Transverse colon (tissue), 4 donors: ENCODE measurements around the gene FHAD1.

Experiments
- POLR2A ChIP-seq: fragments of 450-650 bp; IDR thresholded peaks from one replicate; pipeline ENCODE4 v1.6.1; 2016; ENCODE audit warnings: antibody characterized with exemption, mild to moderate bottlenecking, moderate library complexity
- POLR2AphosphoS5 ChIP-seq, 3 donors: sonication (generic); formaldehyde crosslinking; IDR thresholded peaks; one replicate each; pipeline ENCODE4 v1.6.1; 2016; ENCODE audit warnings: antibody characterized with exemption in 3 of 3
- TF ChIP-seq, protein P1 (sequence below), 5 experiments: fragments of 200-600 bp in 3 of 5; fragments of 450-650 bp in 2 of 5; sonication (generic) in 3 of 5; IDR thresholded peaks; 1 replicate in 2 of 5; 2 replicates in 3 of 5; pipeline ENCODE4 v1.5.1; 2016 to 2017; ENCODE audit warnings: antibody characterized with exemption in 5 of 5, inconsistent platforms in 3 of 5, mild to moderate bottlenecking in 2 of 5, moderate library complexity in 1 of 5

DNA sequence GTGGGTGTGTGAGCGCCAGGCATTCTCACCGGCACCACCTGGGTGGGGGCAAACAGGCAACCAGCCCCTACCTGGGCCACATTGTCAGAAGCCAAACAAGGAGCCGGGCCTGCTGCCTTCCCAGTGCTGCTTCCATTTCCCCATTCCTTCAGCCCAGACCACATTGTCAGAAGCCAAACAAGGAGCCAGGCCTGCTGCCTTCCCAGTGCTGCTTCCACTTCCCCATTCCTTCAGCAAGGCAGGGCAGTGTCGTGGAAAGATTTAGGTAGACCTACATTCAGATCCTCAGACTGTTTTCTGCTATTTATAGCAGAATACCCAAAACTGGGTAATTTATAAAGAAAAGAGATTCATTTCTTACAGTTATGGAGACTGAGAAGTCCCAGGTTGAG is 115.7 kb downstream of the FHAD1 start:
- TF ChIP-seq, protein P1, sequence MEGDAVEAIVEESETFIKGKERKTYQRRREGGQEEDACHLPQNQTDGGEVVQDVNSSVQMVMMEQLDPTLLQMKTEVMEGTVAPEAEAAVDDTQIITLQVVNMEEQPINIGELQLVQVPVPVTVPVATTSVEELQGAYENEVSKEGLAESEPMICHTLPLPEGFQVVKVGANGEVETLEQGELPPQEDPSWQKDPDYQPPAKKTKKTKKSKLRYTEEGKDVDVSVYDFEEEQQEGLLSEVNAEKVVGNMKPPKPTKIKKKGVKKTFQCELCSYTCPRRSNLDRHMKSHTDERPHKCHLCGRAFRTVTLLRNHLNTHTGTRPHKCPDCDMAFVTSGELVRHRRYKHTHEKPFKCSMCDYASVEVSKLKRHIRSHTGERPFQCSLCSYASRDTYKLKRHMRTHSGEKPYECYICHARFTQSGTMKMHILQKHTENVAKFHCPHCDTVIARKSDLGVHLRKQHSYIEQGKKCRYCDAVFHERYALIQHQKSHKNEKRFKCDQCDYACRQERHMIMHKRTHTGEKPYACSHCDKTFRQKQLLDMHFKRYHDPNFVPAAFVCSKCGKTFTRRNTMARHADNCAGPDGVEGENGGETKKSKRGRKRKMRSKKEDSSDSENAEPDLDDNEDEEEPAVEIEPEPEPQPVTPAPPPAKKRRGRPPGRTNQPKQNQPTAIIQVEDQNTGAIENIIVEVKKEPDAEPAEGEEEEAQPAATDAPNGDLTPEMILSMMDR (IDR thresholded peaks at IDR 0.05), result no peak
- TF ChIP-seq POLR2A (no peak), POLR2AphosphoS5 (IDR thresholded peaks at IDR 0.05) (no peak)
